ENCODE measurements around the gene ZNF804A. TPM values are rescaled to one million over a fixed set of nuclear protein-coding genes. Genes with fewer than 3 reads are reported as not detected.

The ZNF804A gene
- total RNA-seq, 2 experiments from 2014 or later = not detected

- H3K27me3 Mint-ChIP-seq (ENCODE audit: low read depth) = no peaks in the 10 kb centered on the region
- ChIA-PET POLR2A (no interaction called here), CTCF (no interaction called here)
- ATAC-seq (no peak), DNase-seq (no peak)
- no peak overlapping the region for H3K27ac Mint-ChIP-seq
- H3K4me3 Mint-ChIP-seq = no peak overlapping the region
- H3K4me1 Mint-ChIP-seq (ENCODE audit: low read depth) = no peaks in the 10 kb centered on the region
- H3K36me3 Mint-ChIP-seq (ENCODE audit: low read depth) = no peaks in the 10 kb centered on the region
- no peaks in the 10 kb centered on the region for H3K9me3 Mint-ChIP-seq (ENCODE audit: insufficient read depth)
These were observed 19.1 kb upstream of the ZNF804A start for GRCh38 chr2:184579226-184579625.

- peaks cover 5% of the 10 kb centered on the region for H3K9me3 Mint-ChIP-seq (ENCODE audit: insufficient read depth)
- DNase-seq (no peak), ATAC-seq (no peak)
- H3K4me3 Mint-ChIP-seq = no peak overlapping the region
- no peak overlapping the region for H3K27ac Mint-ChIP-seq
- POLR2A ChIA-PET = no interaction called here
- CTCF ChIA-PET = no interaction called here
- H3K36me3 Mint-ChIP-seq (ENCODE audit: low read depth) = no peaks in the 10 kb centered on the region
- H3K27me3 Mint-ChIP-seq (ENCODE audit: low read depth) = no peaks in the 10 kb centered on the region
- H3K4me1 Mint-ChIP-seq (ENCODE audit: low read depth) = no peaks in the 10 kb centered on the region
These were observed 16.9 kb upstream of the ZNF804A start for GRCh38 chr2:184581391-184581790.

GRCh38 chr2:184589261-184589660, 9.1 kb upstream of the ZNF804A start:
- Mint-ChIP-seq H3K4me3 (no peak overlapping the region), H3K36me3 (ENCODE audit: low read depth) (no peaks in the 10 kb centered on the region), H3K9me3 (ENCODE audit: insufficient read depth) (peaks cover 5% of the 10 kb centered on the region), H3K27ac (no peak overlapping the region), H3K27me3 (ENCODE audit: low read depth) (no peaks in the 10 kb centered on the region), H3K4me1 (ENCODE audit: low read depth) (no peaks in the 10 kb centered on the region)
- CTCF ChIA-PET = no interaction called here
- POLR2A ChIA-PET = no interaction called here
- ATAC-seq (no peak), DNase-seq (no peak)

GRCh38 chr2:184596819-184597411, 1.4 kb upstream of the ZNF804A start:
- ChIA-PET POLR2A (no interaction called here), CTCF (no interaction called here)
- Mint-ChIP-seq H3K4me1 (ENCODE audit: low read depth) (peaks cover 7% of the 10 kb centered on the region), H3K36me3 (ENCODE audit: low read depth) (no peaks in the 10 kb centered on the region), H3K27me3 (ENCODE audit: low read depth) (peaks cover 36% of the 10 kb centered on the region), H3K9me3 (ENCODE audit: insufficient read depth) (no peaks in the 10 kb centered on the region), H3K27ac (no peak overlapping the region), H3K4me3 (no peak overlapping the region)
- ATAC-seq (no peak), DNase-seq (no peak)

GRCh38 chr2:184597571-184597991, 748 bp upstream of the ZNF804A start:
- H3K4me1 Mint-ChIP-seq (ENCODE audit: low read depth) = peaks cover 7% of the 10 kb centered on the region
- H3K36me3 Mint-ChIP-seq (ENCODE audit: low read depth) = no peaks in the 10 kb centered on the region
- ChIA-PET CTCF (no interaction called here), POLR2A (no interaction called here)
- no peak for ATAC-seq
- H3K4me3 Mint-ChIP-seq = peak overlapping the region; percentile 8
- no peak for DNase-seq
- no peak overlapping the region for H3K27ac Mint-ChIP-seq
- no peaks in the 10 kb centered on the region for H3K9me3 Mint-ChIP-seq (ENCODE audit: insufficient read depth)
- peaks cover 36% of the 10 kb centered on the region for H3K27me3 Mint-ChIP-seq (ENCODE audit: low read depth)

- ATAC-seq = no peak
- H3K27me3 Mint-ChIP-seq (ENCODE audit: low read depth) = peaks cover 36% of the 10 kb centered on the region
- ChIA-PET CTCF (no interaction called here), POLR2A (no interaction called here)
- no peak for DNase-seq
- no peak overlapping the region for H3K27ac Mint-ChIP-seq
- H3K9me3 Mint-ChIP-seq (ENCODE audit: insufficient read depth) = no peaks in the 10 kb centered on the region
- peak overlapping the region; percentile 8 for H3K4me3 Mint-ChIP-seq
- H3K4me1 Mint-ChIP-seq (ENCODE audit: low read depth) = peaks cover 7% of the 10 kb centered on the region
- H3K36me3 Mint-ChIP-seq (ENCODE audit: low read depth) = no peaks in the 10 kb centered on the region
These were observed 370 bp upstream of the ZNF804A start for GRCh38 chr2:184598002-184598315.

GRCh38 chr2:184599054-184599871, 934 bp downstream of the ZNF804A start:
- POLR2A ChIA-PET = no interaction called here
- Mint-ChIP-seq H3K36me3 (ENCODE audit: low read depth) (no peaks in the 10 kb centered on the region), H3K9me3 (ENCODE audit: insufficient read depth) (no peaks in the 10 kb centered on the region), H3K4me3 (peak overlapping the region; percentile 48), H3K27me3 (ENCODE audit: low read depth) (peaks cover 36% of the 10 kb centered on the region), H3K27ac (no peak overlapping the region), H3K4me1 (ENCODE audit: low read depth) (peaks cover 7% of the 10 kb centered on the region)
- no peak for ATAC-seq
- no peak for DNase-seq
- CTCF ChIA-PET = no interaction called here

- no peak overlapping the region for H3K27ac Mint-ChIP-seq
- ATAC-seq = no peak
- H3K27me3 Mint-ChIP-seq (ENCODE audit: low read depth) = peaks cover 36% of the 10 kb centered on the region
- no peaks in the 10 kb centered on the region for H3K9me3 Mint-ChIP-seq (ENCODE audit: insufficient read depth)
- ChIA-PET POLR2A (no interaction called here), CTCF (no interaction called here)
- DNase-seq = no peak
- H3K4me1 Mint-ChIP-seq (ENCODE audit: low read depth) = peaks cover 7% of the 10 kb centered on the region
- H3K36me3 Mint-ChIP-seq (ENCODE audit: low read depth) = no peaks in the 10 kb centered on the region
- H3K4me3 Mint-ChIP-seq = no peak overlapping the region
These were observed 1.5 kb downstream of the ZNF804A start for GRCh38 chr2:184599872-184600222.

GRCh38 chr2:184602734-184603133, 4.4 kb downstream of the ZNF804A start:
- ChIA-PET CTCF (no interaction called here), POLR2A (no interaction called here)
- Mint-ChIP-seq H3K4me1 (ENCODE audit: low read depth) (peaks cover 7% of the 10 kb centered on the region), H3K27me3 (ENCODE audit: low read depth) (peaks cover 18% of the 10 kb centered on the region), H3K36me3 (ENCODE audit: low read depth) (no peaks in the 10 kb centered on the region), H3K4me3 (no peak overlapping the region), H3K9me3 (ENCODE audit: insufficient read depth) (no peaks in the 10 kb centered on the region), H3K27ac (no peak overlapping the region)
- no peak for ATAC-seq
- DNase-seq = no peak

GRCh38 chr2:184610891-184611290, 12.6 kb downstream of the ZNF804A start:
- no peaks in the 10 kb centered on the region for H3K36me3 Mint-ChIP-seq (ENCODE audit: low read depth)
- no peaks in the 10 kb centered on the region for H3K27me3 Mint-ChIP-seq (ENCODE audit: low read depth)
- ChIA-PET POLR2A (no interaction called here), CTCF (no interaction called here)
- no peaks in the 10 kb centered on the region for H3K4me1 Mint-ChIP-seq (ENCODE audit: low read depth)
- H3K9me3 Mint-ChIP-seq (ENCODE audit: insufficient read depth) = no peaks in the 10 kb centered on the region
- H3K4me3 Mint-ChIP-seq = no peak overlapping the region
- H3K27ac Mint-ChIP-seq = no peak overlapping the region
- ATAC-seq (no peak), DNase-seq (no peak)

- ATAC-seq = no peak
- ChIA-PET POLR2A (no interaction called here), CTCF (no interaction called here)
- no peak for DNase-seq
- H3K4me3 Mint-ChIP-seq = no peak overlapping the region
- H3K27ac Mint-ChIP-seq = no peak overlapping the region
- H3K4me1 Mint-ChIP-seq (ENCODE audit: low read depth) = no peaks in the 10 kb centered on the region
- no peaks in the 10 kb centered on the region for H3K9me3 Mint-ChIP-seq (ENCODE audit: insufficient read depth)
- H3K27me3 Mint-ChIP-seq (ENCODE audit: low read depth) = no peaks in the 10 kb centered on the region
- H3K36me3 Mint-ChIP-seq (ENCODE audit: low read depth) = no peaks in the 10 kb centered on the region
These were observed 13.2 kb downstream of the ZNF804A start for GRCh38 chr2:184611361-184612085.

GRCh38 chr2:184620367-184620766, 22.0 kb downstream of the ZNF804A start:
- ATAC-seq = no peak
- ChIA-PET CTCF (no interaction called here), POLR2A (no interaction called here)

More at GRCh38 chr2:184620367-184620766, 22.0 kb downstream of the ZNF804A start:
- no peak overlapping the region for H3K4me3 Mint-ChIP-seq
- H3K27me3 Mint-ChIP-seq (ENCODE audit: low read depth) = no peaks in the 10 kb centered on the region
- no peaks in the 10 kb centered on the region for H3K9me3 Mint-ChIP-seq (ENCODE audit: insufficient read depth)
- no peak for DNase-seq
- H3K4me1 Mint-ChIP-seq (ENCODE audit: low read depth) = no peaks in the 10 kb centered on the region
- no peak overlapping the region for H3K27ac Mint-ChIP-seq
- no peaks in the 10 kb centered on the region for H3K36me3 Mint-ChIP-seq (ENCODE audit: low read depth)
